OCI-LY3 (cell line): ENCODE measurements around the gene NME9.

Experiments used
- EZH2phosphoT487 ChIP-seq: fragments of 200-600 bp; shearing (Covaris generic); IDR thresholded peaks from 2 replicates; pipeline ENCODE4 v1.6.1; 2018; ENCODE audit warnings: antibody characterized with exemption, mixed run types, low read depth
- TF ChIP-seq, protein P1 (sequence below): fragments of 200-600, 300-600 bp; sonication (generic); IDR thresholded peaks from 2 replicates; pipeline ENCODE4 v1.5.1; 2014; ENCODE audit warnings: antibody characterized with exemption, low read length, low read depth

DNA sequence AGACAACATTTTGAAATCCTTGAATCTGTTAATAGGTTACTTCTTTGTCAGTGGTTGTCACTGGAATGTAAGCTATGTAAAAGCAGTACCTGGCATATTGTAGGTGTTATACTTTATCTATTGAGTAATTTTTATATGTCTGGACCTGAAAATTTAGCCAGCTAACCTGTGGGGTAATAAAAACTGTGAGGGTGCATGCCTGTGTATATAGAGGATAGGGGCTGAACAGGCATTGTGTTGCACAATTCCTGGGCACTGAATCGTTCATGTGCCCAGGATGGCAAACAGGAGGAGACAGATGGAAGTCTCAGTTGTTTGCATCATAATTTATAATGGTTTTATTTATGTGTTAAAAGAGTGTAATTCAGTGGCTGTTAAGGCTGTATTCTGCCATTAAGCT is 75.4 kb downstream of the NME9 start:
- TF ChIP-seq, protein P1, sequence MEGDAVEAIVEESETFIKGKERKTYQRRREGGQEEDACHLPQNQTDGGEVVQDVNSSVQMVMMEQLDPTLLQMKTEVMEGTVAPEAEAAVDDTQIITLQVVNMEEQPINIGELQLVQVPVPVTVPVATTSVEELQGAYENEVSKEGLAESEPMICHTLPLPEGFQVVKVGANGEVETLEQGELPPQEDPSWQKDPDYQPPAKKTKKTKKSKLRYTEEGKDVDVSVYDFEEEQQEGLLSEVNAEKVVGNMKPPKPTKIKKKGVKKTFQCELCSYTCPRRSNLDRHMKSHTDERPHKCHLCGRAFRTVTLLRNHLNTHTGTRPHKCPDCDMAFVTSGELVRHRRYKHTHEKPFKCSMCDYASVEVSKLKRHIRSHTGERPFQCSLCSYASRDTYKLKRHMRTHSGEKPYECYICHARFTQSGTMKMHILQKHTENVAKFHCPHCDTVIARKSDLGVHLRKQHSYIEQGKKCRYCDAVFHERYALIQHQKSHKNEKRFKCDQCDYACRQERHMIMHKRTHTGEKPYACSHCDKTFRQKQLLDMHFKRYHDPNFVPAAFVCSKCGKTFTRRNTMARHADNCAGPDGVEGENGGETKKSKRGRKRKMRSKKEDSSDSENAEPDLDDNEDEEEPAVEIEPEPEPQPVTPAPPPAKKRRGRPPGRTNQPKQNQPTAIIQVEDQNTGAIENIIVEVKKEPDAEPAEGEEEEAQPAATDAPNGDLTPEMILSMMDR = no peak
- no peak for TF ChIP-seq EZH2phosphoT487
